ENCODE data around the gene MTRF1L.
"Not testable (repeated sequence)": the region's sequence is repeated elsewhere in the genome, so short reads cannot be mapped to it uniquely, and the experiment has no call there.

The MTRF1L gene

GRCh38 chr6:152966168-152966894 is 36.2 kb downstream of the MTRF1L start:
- DNase-seq: not testable (repeated sequence)

- DNase-seq: no peak
Observed at GRCh38 chr6:152959333-152959732, 43.2 kb downstream of the MTRF1L start.

DNA sequence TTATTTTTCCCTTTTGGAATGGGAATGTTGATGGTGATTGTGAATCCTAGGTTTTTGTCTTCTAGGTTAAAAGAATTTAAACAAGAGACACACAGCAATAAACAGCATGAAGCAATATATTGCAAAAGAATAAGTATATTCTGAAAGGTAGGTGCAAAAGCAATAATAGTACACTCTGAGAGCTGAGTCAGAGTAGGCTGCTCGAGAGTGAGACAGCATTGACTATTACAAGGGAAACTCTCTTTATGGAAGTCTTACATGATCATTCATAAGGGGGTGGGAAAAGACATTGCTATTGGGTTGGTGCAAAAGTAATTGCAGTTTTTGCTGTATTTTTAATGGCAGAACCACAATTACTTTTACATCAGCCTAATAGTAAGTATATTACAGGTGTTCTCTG is 44.7 kb downstream of the MTRF1L start:
- DNase-seq: no peak

GRCh38 chr6:152954443-152954842 is 48.1 kb downstream of the MTRF1L start:
- DNase-seq: no peak

- DNase-seq: peak in 1 of 2 experiments; percentile 12
Observed at GRCh38 chr6:152952866-152953509, 49.5 kb downstream of the MTRF1L start.

DNA sequence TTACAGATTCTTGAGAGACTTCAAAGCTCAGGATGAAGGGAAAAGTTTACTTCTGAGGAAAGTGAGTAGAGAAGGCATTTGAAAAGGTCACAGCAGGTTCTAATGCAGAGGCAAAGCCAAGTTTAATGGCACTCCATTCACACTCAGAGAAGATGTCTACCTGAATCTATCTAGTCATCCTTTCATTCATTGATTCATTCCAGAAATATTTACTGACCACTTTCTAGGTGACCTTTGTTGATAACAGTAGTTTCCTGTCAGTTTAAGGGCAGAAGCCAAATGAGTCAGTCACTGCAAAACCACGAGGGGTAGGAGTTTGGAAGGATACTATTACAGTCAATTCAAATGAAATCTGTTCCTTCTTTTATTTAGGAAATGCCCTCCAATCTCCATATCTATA is 50.5 kb downstream of the MTRF1L start:
- DNase-seq: no peak

DNA sequence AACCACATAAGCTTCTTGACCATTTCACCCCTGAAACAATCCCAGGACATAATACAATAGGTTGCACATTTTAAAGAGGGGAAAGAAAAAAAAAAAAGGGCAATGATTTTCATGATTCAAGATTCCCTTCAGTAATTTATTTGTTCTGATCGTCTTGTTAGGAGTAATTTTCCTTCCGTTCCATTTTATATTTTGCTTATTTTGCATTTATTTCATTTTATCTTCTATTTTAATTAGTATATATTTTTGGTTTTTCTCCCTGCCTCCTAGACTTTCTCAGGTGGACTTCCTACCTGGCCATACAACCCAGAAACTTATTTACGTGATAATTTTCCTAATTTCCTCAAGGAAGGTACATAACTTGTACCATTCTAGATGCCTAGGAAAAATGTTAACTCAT is 52.3 kb downstream of the MTRF1L start:
- DNase-seq: no peak

- peak; percentile 9 to 16 for DNase-seq
Observed at GRCh38 chr6:152948150-152948768, 54.2 kb downstream of the MTRF1L start.

DNA sequence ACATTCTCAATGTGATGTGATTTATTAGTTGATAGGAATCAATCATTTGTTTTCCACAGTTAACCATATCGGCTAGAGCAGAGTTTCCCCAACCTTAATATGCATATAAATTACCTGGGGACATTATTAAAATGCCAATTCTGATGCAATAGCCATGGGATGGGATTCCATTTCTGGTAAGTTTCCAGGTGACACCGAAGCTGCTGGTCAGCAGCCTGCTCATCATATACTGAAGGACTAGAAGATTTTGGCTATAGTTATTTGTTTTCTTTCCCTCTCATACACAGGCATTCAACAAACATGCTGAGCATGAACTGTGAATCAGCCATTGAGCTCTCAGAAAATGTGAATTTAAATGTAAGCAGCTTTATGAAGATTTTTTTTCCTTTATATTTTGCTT is 55.5 kb downstream of the MTRF1L start:
- DNase-seq: no peak

DNA sequence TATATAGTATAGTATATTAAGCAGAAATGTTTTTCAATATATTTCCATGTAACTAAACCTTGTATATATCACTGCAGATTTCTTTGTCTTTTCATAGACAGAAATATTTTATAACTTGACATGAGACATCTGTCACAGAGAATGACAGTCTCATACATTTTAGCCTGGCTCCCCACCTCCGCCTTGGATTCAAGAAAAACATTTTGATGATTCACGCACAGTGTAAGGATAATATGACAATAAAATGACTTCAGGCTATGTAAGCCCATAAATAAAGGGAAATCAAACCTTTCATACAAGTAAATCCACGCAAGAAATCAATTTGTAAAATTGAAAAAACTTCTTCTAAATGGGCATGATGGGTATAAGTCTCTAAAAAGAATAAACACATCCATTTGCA is 56.0 kb downstream of the MTRF1L start:
- DNase-seq: no peak

- no peak for DNase-seq
Observed at GRCh38 chr6:152943260-152943897, 59.1 kb downstream of the MTRF1L start.

DNA sequence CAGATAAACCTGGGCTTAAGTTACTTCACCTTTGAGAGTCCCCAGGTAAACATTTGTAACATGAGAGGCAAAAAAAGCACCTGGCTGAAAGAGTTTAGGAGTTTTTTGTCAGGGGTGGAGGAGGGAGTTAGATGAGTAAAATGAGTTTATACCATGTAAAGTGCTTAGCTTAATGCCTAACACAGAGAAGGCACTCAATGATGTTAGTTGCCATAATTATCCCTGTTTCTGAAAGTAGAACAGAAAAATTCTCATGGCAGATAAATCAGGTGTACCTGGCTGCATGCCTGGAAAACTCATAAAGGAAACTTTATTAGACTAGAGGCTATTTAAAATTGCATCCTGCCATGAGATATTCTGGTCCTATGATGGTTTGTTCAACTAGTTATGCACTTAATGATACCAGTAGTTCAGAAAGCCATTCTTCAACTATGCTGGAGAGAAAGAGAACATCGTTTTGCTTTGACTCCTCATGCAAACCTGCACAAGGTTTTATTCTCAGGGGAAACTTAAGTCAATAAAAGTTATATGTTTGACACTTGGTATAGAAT is 60.1 kb downstream of the MTRF1L start:
- DNase-seq: no peak

DNA sequence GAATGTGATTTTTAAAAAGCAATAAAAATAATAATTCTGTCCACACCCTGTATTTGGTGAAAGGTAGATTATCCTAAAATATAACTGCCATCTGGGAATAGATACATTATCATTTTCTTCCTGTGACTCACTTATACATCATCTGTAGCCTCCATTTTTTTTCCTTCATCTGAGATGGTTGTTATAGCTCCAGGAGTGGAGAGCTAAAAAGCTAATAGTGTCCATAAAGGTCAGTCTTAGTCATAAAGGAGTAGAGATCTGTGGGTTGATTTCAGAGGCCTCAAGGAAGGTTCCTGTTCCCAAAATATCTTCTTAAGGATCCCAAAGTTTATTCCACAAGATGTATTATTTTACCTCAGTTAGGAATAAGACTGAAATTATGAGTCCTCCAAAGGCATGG is 60.8 kb downstream of the MTRF1L start:
- DNase-seq: no peak
